CD14-positive monocyte (primary cell): ENCODE data around the gene FUT4. TPM values are rescaled to one million over a fixed set of nuclear protein-coding genes. Genes with fewer than 3 reads are reported as not detected.

Experiments used
- DNase-seq, 3 donors: peaks; one replicate each; pipeline ENCODE4 v3.0.0-alpha.2; 2011 to 2022
- H2AFZ ChIP-seq: 2 replicates; pipeline ENCODE4 v1.6.0; 2012; ENCODE audit warnings: mild to moderate bottlenecking, low read depth, low read length, inconsistent platforms; ENCODE audit not compliant: insufficient read depth, poor library complexity, severe bottlenecking
- H3K27ac ChIP-seq, 2 donors: 1 replicate in 1 of 2; 2 replicates in 1 of 2; pipeline ENCODE4 v1.5.1; 2012 to 2013; ENCODE audit warnings: low read length in 2 of 2, control low read depth in 1 of 2, inconsistent platforms in 1 of 2, low read depth in 1 of 2, mild to moderate bottlenecking in 1 of 2
- H3K27me3 ChIP-seq, 2 donors: one replicate each; pipeline versions ENCODE4 v1.6.0 to v1.6.1; 2011 to 2013; ENCODE audit warnings: low read length in 2 of 2; ENCODE audit not compliant: control insufficient read depth in 2 of 2, insufficient read depth in 2 of 2
- H3K36me3 ChIP-seq, 2 donors: replicated peaks in 1 of 2; 1 replicate in 1 of 2; 2 replicates in 1 of 2; pipeline versions ENCODE4 v1.5.1 to v1.6.1; 2012 to 2013; ENCODE audit warnings: low read length in 2 of 2, control low read depth in 1 of 2, inconsistent platforms in 1 of 2, mild to moderate bottlenecking in 1 of 2; ENCODE audit not compliant: insufficient read depth in 2 of 2, control insufficient read depth in 1 of 2
- H3K4me1 ChIP-seq, 2 donors: 1 replicate in 1 of 2; 2 replicates in 1 of 2; pipeline versions ENCODE4 v1.5.1 to v1.6.1; 2012 to 2013; ENCODE audit warnings: low read length in 2 of 2, control low read depth in 1 of 2, inconsistent platforms in 1 of 2, mild to moderate bottlenecking in 1 of 2, moderate library complexity in 1 of 2; ENCODE audit not compliant: insufficient read depth in 2 of 2, control insufficient read depth in 1 of 2
- H3K4me2 ChIP-seq: replicated peaks from 2 replicates; pipeline ENCODE3; 2012; ENCODE audit warnings: low read length, moderate library complexity, mild to moderate bottlenecking; ENCODE audit not compliant: poor library complexity, severe bottlenecking; ENCODE audit errors: extremely low read depth
- H3K4me3 ChIP-seq, 3 experiments: fragments of 200-600 bp in 1 of 3; sonication (generic) in 1 of 3; replicated peaks in 1 of 3; 1 replicate in 2 of 3; 2 replicates in 1 of 3; pipeline ENCODE4 v1.5.1; 2011 to 2013; ENCODE audit warnings: low read length in 3 of 3, mild to moderate bottlenecking in 3 of 3, control low read depth in 2 of 3, low read depth in 2 of 3, inconsistent platforms in 1 of 3, moderate library complexity in 1 of 3
- H3K79me2 ChIP-seq: 2 replicates; pipeline ENCODE4 v1.6.0; 2012; ENCODE audit warnings: mild to moderate bottlenecking, control low read depth, inconsistent platforms, low read length, moderate library complexity; ENCODE audit not compliant: insufficient read depth
- H3K9ac ChIP-seq: 2 replicates; pipeline ENCODE4 v1.6.0; 2017; ENCODE audit warnings: low read length, mild to moderate bottlenecking; ENCODE audit not compliant: insufficient read depth, poor library complexity, severe bottlenecking
- H3K9me3 ChIP-seq, 2 donors: replicated peaks in 1 of 2; 1 replicate in 1 of 2; 2 replicates in 1 of 2; pipeline versions ENCODE4 v1.5.1 to v1.6.1; 2012 to 2013; ENCODE audit warnings: low read length in 2 of 2, control low read depth in 1 of 2; ENCODE audit not compliant: control insufficient read depth in 1 of 2, insufficient read depth in 1 of 2
- H4K20me1 ChIP-seq: 2 replicates; pipeline ENCODE4 v1.6.0; 2012; ENCODE audit warnings: mild to moderate bottlenecking, low read length, control low read depth, moderate library complexity; ENCODE audit not compliant: insufficient read depth
- H3K27ac Mint-ChIP-seq, 7 donors: one replicate each; pipeline ENCODE4 v1.8.0; 2020; ENCODE audit warnings: mild to moderate bottlenecking in 7 of 7, mixed read lengths in 7 of 7, moderate library complexity in 6 of 7, inconsistent platforms in 2 of 7
- H3K27me3 Mint-ChIP-seq, 3 donors: one replicate each; pipeline ENCODE4 v1.8.0; 2021 to 2022; ENCODE audit warnings: low read depth in 3 of 3, mild to moderate bottlenecking in 3 of 3, mixed read lengths in 3 of 3, moderate library complexity in 3 of 3, inconsistent platforms in 1 of 3
- H3K36me3 Mint-ChIP-seq, 2 donors: one replicate each; pipeline ENCODE4 v1.8.0; 2020; ENCODE audit warnings: mixed read lengths in 2 of 2, inconsistent platforms in 1 of 2, mild to moderate bottlenecking in 1 of 2
- H3K4me1 Mint-ChIP-seq: one replicate; pipeline ENCODE4 v1.8.0; 2020; ENCODE audit warnings: mild to moderate bottlenecking, mixed read lengths
- H3K4me3 Mint-ChIP-seq, 2 donors: one replicate each; pipeline ENCODE4 v1.8.0; 2020; ENCODE audit warnings: mild to moderate bottlenecking in 2 of 2, mixed read lengths in 2 of 2, moderate library complexity in 1 of 2
- H3K9me3 Mint-ChIP-seq, 7 donors: one replicate each; pipeline ENCODE4 v1.8.0; 2020 to 2022; ENCODE audit warnings: mixed read lengths in 7 of 7, mild to moderate bottlenecking in 6 of 7, moderate library complexity in 6 of 7, inconsistent platforms in 2 of 7
- CTCF ChIP-seq: fragments of 200-600 bp; IDR thresholded peaks from one replicate; pipeline ENCODE4 v1.8.0; 2022; ENCODE audit warnings: antibody characterized with exemption, mild to moderate bottlenecking
- WGBS: methylation state at CpG from one replicate; pipeline ENCODE4 v1.1.5; 2013; ENCODE audit warnings: missing lambda C conversion rate; ENCODE audit not compliant: insufficient coverage; 5-methylcytosine and 5-hydroxymethylcytosine counted together
- intact Hi-C, 2 donors: fragments of 100-400 bp; cut with micrococcal nuclease; formaldehyde crosslinking; loops; one replicate each; pipeline versions ENCODE4 v1.15.0 to v1.15.1; 2023
- polyA plus RNA-seq, 3 donors: library from polyadenylated mRNA; depleted of rRNA in 1 of 3; unstranded in 2 of 3; stranded (reverse) in 1 of 3; fragments of 300-500 nt in 2 of 3; fragments of >200 nt in 1 of 3; fragmentation: Illumina TruSeq in 2 of 3; gene quantifications; 1 replicate in 2 of 3; 2 replicates in 1 of 3; pipeline ENCODE4 v1.2.3, GENCODE V29; 2012 to 2021

Gene FUT4
- polyA plus RNA-seq, 3 donors: 5.4 to 19.9 (median 6.5) TPM

GRCh38 chr11:94577841-94578240, 34.1 kb downstream of the FUT4 start:
- intact Hi-C loops: no loop called here
- Mint-ChIP-seq H3K27me3 (peaks cover 0 to 2% (median under 1%) of the 10 kb centered on the region in 3 donors), H3K4me1 (peaks cover 76% of the 10 kb centered on the region), H3K9me3 (no peaks in the 10 kb centered on the region), H3K4me3 (no peak overlapping the region), H3K36me3 (peaks cover 4 to 8% of the 10 kb centered on the region in 2 donors), H3K27ac (no peak overlapping the region)
- Histone ChIP-seq H3K27me3 (no peaks in the 10 kb centered on the region), H3K4me2 (no peak overlapping the region), H4K20me1 (no peaks in the 10 kb centered on the region), H3K4me1 (peaks cover 58 to 70% of the 10 kb centered on the region in 2 donors), H2AFZ (no peak overlapping the region), H3K9me3 (no peaks in the 10 kb centered on the region), H3K4me3 (no peak overlapping the region), H3K9ac (no peak overlapping the region), H3K36me3 (no peaks in the 10 kb centered on the region), H3K27ac (no peak overlapping the region), H3K79me2 (peaks cover 88% of the 10 kb centered on the region)
- TF ChIP-seq CTCF: no peak
- 100% methylated on average over 1 of the region's 3 CpGs for WGBS
- no peak for DNase-seq

GRCh38 chr11:94581926-94582325, 38.2 kb downstream of the FUT4 start:
- Histone ChIP-seq H3K4me2 (peak overlapping the region; percentile 27), H3K4me3 (peak overlapping the region in 1 of 3 experiments; percentile 19), H3K9me3 (no peaks in the 10 kb centered on the region), H3K9ac (no peak overlapping the region), H3K79me2 (peaks cover 83% of the 10 kb centered on the region), H3K4me1 (peaks cover 47 to 60% of the 10 kb centered on the region in 2 donors), H3K36me3 (no peaks in the 10 kb centered on the region), H2AFZ (peak overlapping the region; percentile 13), H4K20me1 (no peaks in the 10 kb centered on the region), H3K27me3 (no peaks in the 10 kb centered on the region), H3K27ac (peak overlapping the region in 1 of 2 donors; percentile 97)
- Mint-ChIP-seq H3K27me3 (no peaks in the 10 kb centered on the region), H3K36me3 (peaks cover 11 to 13% of the 10 kb centered on the region in 2 donors), H3K9me3 (no peaks in the 10 kb centered on the region), H3K4me1 (peaks cover 59% of the 10 kb centered on the region), H3K4me3 (peak overlapping the region; percentile 51 to 72), H3K27ac (peak overlapping the region; percentile 64 to 99 (median 97))
- WGBS: no CpG with 5 or more reads among the region's 1 CpG
- DNase-seq: no peak
- intact Hi-C loops: loop anchor here in 1 of 2 donors (5.0 kb wide), 1 partner anchor 35 kb away; no protein-coding TSS in a partner anchor
- TF ChIP-seq CTCF: no peak
